HG03060 (cell line): ENCODE measurements around the gene ZDHHC14.
"Not testable (repeated sequence)": the region's sequence is repeated elsewhere in the genome, so short reads cannot be mapped to it uniquely, and the experiment has no call there.

Experiments used
- ATAC-seq: cut with Tn5 transposase; IDR thresholded peaks from one replicate; pipeline ENCODE4 v1.9.1; 2021; ENCODE audit warnings: low read depth, moderate number of reproducible peaks; ENCODE audit not compliant: unreplicated experiment

Gene ZDHHC14

GRCh38 chr6:157402996-157403685, 22.2 kb downstream of the ZDHHC14 start:
- ATAC-seq = no peak

- no peak for ATAC-seq
These were observed 22.7 kb downstream of the ZDHHC14 start for GRCh38 chr6:157403686-157404051.

GRCh38 chr6:157405986-157406385, 25.0 kb downstream of the ZDHHC14 start:
- no peak for ATAC-seq

GRCh38 chr6:157406661-157407060, 25.7 kb downstream of the ZDHHC14 start:
- no peak for ATAC-seq

- no peak for ATAC-seq
These were observed 26.7 kb downstream of the ZDHHC14 start for GRCh38 chr6:157407646-157408045.

- not testable (repeated sequence) for ATAC-seq
These were observed 27.4 kb downstream of the ZDHHC14 start for GRCh38 chr6:157408427-157408826.

- no peak for ATAC-seq
These were observed 29.1 kb downstream of the ZDHHC14 start for GRCh38 chr6:157410045-157410444.

GRCh38 chr6:157411368-157411767, 30.4 kb downstream of the ZDHHC14 start:
- no peak for ATAC-seq

- no peak for ATAC-seq
These were observed 31.8 kb downstream of the ZDHHC14 start for GRCh38 chr6:157412791-157413190.

- ATAC-seq = no peak
These were observed 39.5 kb downstream of the ZDHHC14 start for GRCh38 chr6:157420497-157420896.

- ATAC-seq = no peak
These were observed 43.6 kb downstream of the ZDHHC14 start for GRCh38 chr6:157424491-157425020.

- no peak for ATAC-seq
These were observed 47.0 kb downstream of the ZDHHC14 start for GRCh38 chr6:157427969-157428368.

GRCh38 chr6:157428427-157429202, 47.6 kb downstream of the ZDHHC14 start:
- no peak for ATAC-seq

GRCh38 chr6:157429248-157429647, 48.3 kb downstream of the ZDHHC14 start:
- no peak for ATAC-seq

GRCh38 chr6:157430834-157431233, 49.8 kb downstream of the ZDHHC14 start:
- ATAC-seq = no peak

GRCh38 chr6:157432231-157432891, 51.4 kb downstream of the ZDHHC14 start:
- no peak for ATAC-seq

- ATAC-seq = no peak
These were observed 51.9 kb downstream of the ZDHHC14 start for GRCh38 chr6:157432892-157433265.

GRCh38 chr6:157433678-157434081, 52.7 kb downstream of the ZDHHC14 start:
- ATAC-seq = no peak

- no peak for ATAC-seq
These were observed 53.5 kb downstream of the ZDHHC14 start for GRCh38 chr6:157434349-157435033.

- no peak for ATAC-seq
These were observed 55.4 kb downstream of the ZDHHC14 start for GRCh38 chr6:157436219-157436943.
